Measurements from ENCODE around the gene SLC40A1. TPM values are rescaled to one million over a fixed set of nuclear protein-coding genes. Genes with fewer than 3 reads are reported as not detected.

The SLC40A1 gene
- total RNA-seq, 2 donors from 2014 or later, result 30.9 to 92.7 TPM

DNA sequence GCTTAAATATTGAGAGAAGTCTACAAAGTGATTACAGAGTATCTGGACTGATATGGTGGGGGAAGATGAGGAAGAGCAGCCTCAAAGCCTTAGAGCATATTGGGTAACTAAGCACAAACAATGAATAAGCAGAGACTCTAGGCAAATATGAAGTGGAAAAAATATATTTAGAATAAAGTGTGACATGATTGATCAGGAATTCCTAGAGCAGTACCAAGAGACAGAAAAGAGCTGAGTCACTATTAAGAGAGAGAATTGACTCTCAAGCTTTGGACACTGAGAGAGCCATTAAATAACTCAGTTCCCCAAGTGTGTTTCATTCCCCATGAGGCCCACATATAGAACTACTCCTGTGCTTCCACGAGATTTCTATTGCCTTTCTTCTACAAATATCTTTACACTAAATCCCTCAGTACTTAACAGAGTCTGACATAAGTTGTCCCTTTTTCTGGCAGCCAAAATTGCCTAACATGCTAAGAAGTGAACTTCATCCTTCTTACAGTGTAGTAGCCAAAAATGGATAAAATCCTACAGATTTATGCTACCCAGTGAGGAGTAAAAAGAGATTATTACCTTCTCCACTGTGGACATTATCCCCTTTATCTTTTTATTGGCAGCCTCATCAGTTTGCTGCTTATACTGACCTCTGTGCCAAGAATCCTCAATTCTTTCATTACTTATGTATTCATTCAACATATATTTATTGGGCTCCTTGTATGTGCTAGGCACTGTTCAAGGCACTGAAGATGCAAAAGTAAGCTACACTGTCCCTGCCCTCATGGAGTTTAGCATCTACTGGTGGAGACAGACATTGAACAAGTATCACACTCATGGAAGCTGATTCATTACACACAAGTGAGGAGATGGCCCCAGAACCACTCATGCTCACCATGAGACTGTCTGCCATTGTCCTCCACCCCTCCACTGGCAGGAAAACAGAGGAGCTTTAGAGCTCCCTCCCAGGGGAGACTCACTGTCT lies 45.4 kb downstream of the SLC40A1 start:
- DNase-seq (no peak), ATAC-seq (no peak)
- no peak overlapping the region for H3K4me3 Mint-ChIP-seq
- H3K27ac Mint-ChIP-seq, result no peak overlapping the region
- peaks cover 19% of the 10 kb centered on the region for H3K27me3 Mint-ChIP-seq
- H3K36me3 Mint-ChIP-seq (ENCODE audit: low read depth), result no peaks in the 10 kb centered on the region
- H3K4me1 Mint-ChIP-seq, result no peaks in the 10 kb centered on the region
- no peaks in the 10 kb centered on the region for H3K9me3 ChIP-seq (ENCODE audit: control insufficient read depth, low read length, poor library complexity, severe bottlenecking)

DNA sequence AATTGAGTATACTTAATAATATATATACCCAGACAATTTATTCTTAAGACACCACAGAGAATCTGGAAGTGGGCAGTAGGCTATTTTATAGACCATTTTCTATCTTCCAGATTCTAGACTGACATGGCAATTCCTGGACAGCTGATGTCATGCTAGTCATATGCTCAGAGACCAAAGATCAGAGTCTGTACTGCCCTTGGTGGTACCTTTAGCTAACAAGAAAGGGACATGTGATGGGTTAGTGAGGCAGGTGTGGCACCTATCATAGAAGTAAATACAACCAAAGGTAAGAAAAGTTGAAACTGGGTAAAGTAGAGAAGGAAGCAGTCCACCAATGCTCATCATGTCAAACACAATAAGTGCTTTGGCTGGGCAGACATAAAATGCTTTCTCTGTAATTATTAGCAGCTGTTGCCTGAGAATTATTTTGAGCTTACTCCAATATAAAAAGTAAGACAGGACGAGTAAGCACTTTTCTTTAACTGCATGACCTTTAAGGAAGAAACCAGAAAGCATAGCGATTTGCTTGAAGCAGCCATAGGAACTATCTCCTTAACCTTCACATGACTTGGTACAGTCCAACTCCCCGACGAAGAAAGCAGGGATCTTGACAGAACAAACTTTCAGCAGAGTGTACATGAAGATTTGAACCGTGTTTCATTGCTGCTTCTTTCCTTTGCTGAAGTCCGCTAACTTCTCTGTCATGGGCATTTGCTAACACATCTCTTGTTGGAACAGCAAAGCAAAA lies 47.1 kb downstream of the SLC40A1 start:
- no peak for ATAC-seq
- H3K4me3 Mint-ChIP-seq, result no peak overlapping the region
- no peaks in the 10 kb centered on the region for H3K36me3 Mint-ChIP-seq (ENCODE audit: low read depth)

DNA sequence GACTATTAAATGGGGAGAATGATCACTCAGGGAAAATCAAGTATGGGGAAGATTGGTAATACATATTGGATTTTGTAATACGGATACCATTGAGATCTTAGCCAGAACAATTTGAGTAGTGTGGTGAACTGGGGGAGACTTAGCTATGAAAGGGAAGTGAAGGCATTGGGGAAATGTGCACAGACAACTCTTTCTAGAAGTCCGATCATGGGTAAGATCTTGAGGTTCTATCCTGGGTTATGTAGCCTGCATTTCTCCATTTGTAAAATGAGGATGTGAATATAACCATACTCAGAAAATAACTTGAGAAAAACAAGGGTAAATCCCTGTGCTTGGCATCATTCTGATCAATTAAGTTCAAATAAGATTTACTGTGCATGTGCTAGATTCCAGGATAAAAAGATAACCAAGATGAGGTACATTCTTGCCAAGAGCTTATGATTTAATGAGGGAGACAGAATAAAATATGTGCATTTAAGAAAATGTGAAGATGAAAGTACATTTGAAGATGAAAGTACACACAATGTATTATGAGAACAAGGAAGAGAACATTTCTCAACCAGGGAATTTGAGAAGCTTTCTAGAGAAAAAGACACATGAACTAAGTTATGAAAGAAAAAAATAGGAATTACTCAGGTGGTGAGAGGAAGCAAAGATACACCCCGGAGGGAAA lies 49.5 kb downstream of the SLC40A1 start:
- Mint-ChIP-seq H3K4me3 (no peak overlapping the region), H3K36me3 (ENCODE audit: low read depth) (no peaks in the 10 kb centered on the region), H3K27ac (no peak overlapping the region), H3K4me1 (no peaks in the 10 kb centered on the region), H3K27me3 (peaks cover 7% of the 10 kb centered on the region)
- ATAC-seq (no peak), DNase-seq (no peak)
- no peaks in the 10 kb centered on the region for H3K9me3 ChIP-seq (ENCODE audit: control insufficient read depth, low read length, poor library complexity, severe bottlenecking)

More for the DNA sequence above, 47.1 kb downstream of the SLC40A1 start:
- H3K27me3 Mint-ChIP-seq, result peaks cover 18% of the 10 kb centered on the region
- H3K9me3 ChIP-seq (ENCODE audit: control insufficient read depth, low read length, poor library complexity, severe bottlenecking), result no peaks in the 10 kb centered on the region
- H3K4me1 Mint-ChIP-seq, result no peaks in the 10 kb centered on the region
- no peak for DNase-seq
- H3K27ac Mint-ChIP-seq, result no peak overlapping the region

DNA sequence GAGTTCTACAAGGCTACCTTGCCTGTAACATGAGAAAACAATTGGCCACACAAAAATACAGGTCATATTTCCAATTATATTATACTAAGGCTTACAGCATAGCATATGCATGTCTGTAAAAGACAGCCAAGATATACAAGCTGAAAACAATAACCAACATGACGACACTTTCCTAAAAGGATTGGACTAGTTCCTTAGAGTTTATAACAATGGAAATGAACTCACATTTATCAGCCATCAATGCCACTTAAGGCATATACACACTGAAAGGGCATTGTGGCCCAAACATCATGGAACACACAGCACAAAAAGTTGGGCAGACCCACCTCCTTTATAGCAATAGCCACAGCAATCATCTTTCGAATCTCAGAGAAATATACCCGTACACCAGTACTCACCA lies 52.0 kb downstream of the SLC40A1 start:
- Mint-ChIP-seq H3K27ac (no peak overlapping the region), H3K4me1 (no peaks in the 10 kb centered on the region), H3K36me3 (ENCODE audit: low read depth) (peaks cover 2% of the 10 kb centered on the region), H3K27me3 (peaks cover 7% of the 10 kb centered on the region), H3K4me3 (no peak overlapping the region)
- H3K9me3 ChIP-seq (ENCODE audit: control insufficient read depth, low read length, poor library complexity, severe bottlenecking), result no peaks in the 10 kb centered on the region
- DNase-seq (no peak), ATAC-seq (no peak)

DNA sequence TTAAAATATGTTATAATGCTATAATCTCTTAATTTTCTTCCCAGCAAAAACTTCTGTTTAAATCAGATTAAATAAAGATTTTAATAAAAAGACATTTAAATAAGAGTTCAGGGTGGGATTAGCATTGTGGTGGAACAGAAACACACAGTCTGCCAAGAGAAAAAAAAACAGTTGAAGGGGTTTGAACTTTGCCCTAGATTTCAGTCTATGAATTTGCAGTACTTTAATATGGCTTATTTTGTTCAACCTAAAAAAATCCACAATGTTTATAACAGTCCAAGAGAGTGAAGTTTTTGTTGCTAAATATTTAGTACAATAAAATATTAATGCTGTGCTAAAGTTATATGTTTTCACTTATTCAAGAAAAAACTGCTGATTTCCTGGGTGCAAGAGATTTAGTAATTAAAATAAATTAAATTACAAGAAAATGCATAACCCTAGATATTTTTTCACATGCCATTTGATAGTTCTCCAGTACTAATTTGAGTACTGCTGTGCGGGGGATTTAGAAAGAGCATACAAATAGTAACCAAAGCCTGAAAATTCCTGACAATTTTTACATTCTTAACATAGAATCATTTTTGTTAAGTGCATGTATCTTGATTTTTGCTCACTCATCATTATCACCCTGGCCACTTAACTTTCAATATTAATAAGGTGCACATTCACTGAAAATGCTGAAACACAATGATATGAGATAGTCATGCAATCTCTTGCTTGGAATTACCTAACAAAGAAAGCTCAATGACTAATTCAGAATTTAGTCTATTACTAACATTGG lies 52.6 kb downstream of the SLC40A1 start:
- DNase-seq, result no peak
- Mint-ChIP-seq H3K27ac (no peak overlapping the region), H3K36me3 (ENCODE audit: low read depth) (peaks cover 2% of the 10 kb centered on the region), H3K4me1 (no peaks in the 10 kb centered on the region), H3K27me3 (peaks cover 7% of the 10 kb centered on the region), H3K4me3 (no peak overlapping the region)
- ATAC-seq, result no peak
- no peaks in the 10 kb centered on the region for H3K9me3 ChIP-seq (ENCODE audit: control insufficient read depth, low read length, poor library complexity, severe bottlenecking)

DNA sequence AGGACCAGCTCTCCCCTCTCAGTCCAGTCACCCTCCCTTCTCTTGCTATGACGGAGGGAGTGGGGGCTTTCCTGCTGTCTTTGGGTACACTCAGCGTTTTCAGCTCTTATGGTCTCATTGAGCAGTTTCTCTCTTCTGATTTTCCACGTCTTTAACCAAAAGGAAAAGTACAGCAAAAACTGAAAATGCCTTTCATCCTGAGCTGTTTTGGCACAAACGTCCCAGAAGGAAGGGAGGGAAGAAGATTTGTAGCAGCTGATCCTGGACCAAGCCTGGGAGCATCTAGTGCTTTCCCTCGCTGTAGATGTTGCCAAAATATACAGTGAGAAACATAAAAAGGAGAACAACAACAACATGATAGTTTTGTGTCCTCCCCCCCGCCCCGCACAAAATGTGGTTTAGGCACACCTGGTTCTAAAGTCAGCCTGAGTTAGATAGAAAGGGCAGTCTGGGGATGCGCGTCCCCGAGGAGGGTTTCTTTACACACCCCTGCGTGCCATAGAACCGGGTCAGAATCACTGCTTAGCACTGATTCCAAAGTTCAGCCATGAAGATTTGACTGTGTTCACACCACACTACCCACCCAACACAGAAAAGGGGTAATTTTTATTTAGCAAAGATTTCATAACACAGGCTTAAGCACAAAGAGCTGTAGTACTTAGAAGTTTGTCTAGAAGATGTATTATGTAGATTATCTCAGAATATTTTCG lies 53.4 kb downstream of the SLC40A1 start:
- Mint-ChIP-seq H3K27ac (no peak overlapping the region), H3K36me3 (ENCODE audit: low read depth) (peaks cover 2% of the 10 kb centered on the region), H3K4me3 (no peak overlapping the region), H3K4me1 (no peaks in the 10 kb centered on the region), H3K27me3 (peaks cover 7% of the 10 kb centered on the region)
- ATAC-seq (no peak), DNase-seq (no peak)
- no peaks in the 10 kb centered on the region for H3K9me3 ChIP-seq (ENCODE audit: control insufficient read depth, low read length, poor library complexity, severe bottlenecking)

DNA sequence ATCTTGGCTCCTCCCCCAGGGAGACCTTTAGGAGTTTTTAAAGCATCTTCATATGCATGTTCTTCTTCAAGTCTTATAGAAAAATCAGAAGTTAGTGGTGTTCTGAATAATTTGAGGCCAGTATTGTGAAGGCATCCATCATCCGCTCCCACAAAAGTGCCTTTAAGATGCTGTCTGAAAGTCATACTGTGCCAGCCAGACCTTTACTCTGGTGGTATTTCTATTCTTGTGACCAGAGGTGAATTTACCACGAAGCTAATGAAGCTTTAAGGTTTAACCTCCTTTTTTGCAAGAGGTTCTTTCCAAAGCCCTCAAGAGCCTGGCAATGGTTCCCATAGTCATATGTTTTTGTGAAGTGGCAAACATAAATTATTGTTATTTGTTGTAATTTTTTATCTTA lies 54.3 kb downstream of the SLC40A1 start:
- DNase-seq (no peak), ATAC-seq (no peak)

DNA sequence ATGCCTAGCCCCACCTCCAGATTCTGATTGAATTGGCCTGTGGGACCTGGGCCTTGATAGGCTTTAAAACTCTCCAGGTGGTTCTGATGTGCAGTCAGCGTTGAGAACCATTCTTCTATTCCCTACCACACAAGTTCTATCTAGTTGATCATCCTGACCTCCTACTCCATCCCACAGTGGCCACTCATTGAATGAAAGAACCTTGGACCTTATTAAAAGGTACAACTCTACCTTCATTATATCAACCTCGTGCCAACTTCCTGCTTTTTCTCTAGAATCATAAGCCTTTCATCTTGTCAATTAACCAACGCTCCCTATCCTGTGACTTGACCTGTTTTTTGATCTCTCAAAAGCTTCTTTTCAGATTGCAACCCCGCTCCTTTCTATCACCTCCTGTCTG lies 55.8 kb downstream of the SLC40A1 start:
- H3K27me3 Mint-ChIP-seq, result no peaks in the 10 kb centered on the region
- ATAC-seq, result no peak

More for the DNA sequence above, 54.3 kb downstream of the SLC40A1 start:
- Mint-ChIP-seq H3K27ac (no peak overlapping the region), H3K27me3 (peaks cover 6% of the 10 kb centered on the region), H3K4me3 (no peak overlapping the region), H3K36me3 (ENCODE audit: low read depth) (peaks cover 2% of the 10 kb centered on the region), H3K4me1 (no peaks in the 10 kb centered on the region)
- no peaks in the 10 kb centered on the region for H3K9me3 ChIP-seq (ENCODE audit: control insufficient read depth, low read length, poor library complexity, severe bottlenecking)

DNA sequence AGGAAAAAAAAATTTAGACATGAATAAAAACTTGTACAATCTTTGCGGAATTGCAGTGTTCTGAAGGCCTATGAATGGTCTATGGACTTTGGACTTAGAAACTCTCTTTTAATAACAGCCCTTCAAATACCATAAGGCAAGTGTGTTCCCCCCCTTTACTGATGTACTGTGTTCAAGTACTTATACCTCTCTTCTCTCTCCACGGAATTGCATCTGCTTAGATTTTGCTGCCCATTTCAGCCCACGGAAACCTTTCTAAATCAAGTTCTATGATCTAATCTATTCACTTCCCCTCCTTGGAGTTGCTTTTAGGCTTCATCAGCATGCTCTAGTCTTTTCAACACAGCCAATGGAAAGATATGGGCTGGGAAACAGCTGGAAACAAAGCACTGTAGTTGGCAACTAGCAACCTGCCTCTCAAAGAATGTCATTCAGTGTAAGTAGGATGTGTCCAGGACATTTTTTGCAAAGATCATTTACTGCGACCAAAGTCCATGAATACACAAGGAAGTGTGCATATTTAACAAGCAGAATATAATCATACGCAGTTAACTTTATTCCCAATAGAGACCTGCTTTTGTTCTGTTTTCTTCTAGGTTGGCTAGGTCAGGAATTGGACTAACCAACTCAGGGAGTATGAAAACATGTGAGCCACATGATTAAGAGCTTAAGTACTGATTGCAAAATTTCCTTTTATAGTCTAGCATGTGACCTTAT lies 58.0 kb downstream of the SLC40A1 start:
- Mint-ChIP-seq H3K4me3 (no peak overlapping the region), H3K4me1 (no peaks in the 10 kb centered on the region), H3K27ac (no peak overlapping the region), H3K27me3 (no peaks in the 10 kb centered on the region), H3K36me3 (ENCODE audit: low read depth) (peaks cover 2% of the 10 kb centered on the region)
- H3K9me3 ChIP-seq (ENCODE audit: control insufficient read depth, low read length, poor library complexity, severe bottlenecking), result no peaks in the 10 kb centered on the region
- ATAC-seq (no peak), DNase-seq (no peak)

More for the DNA sequence above, 55.8 kb downstream of the SLC40A1 start:
- no peaks in the 10 kb centered on the region for H3K9me3 ChIP-seq (ENCODE audit: control insufficient read depth, low read length, poor library complexity, severe bottlenecking)
- Mint-ChIP-seq H3K36me3 (ENCODE audit: low read depth) (peaks cover 2% of the 10 kb centered on the region), H3K27ac (no peak overlapping the region), H3K4me1 (no peaks in the 10 kb centered on the region), H3K4me3 (no peak overlapping the region)
- DNase-seq, result no peak

DNA sequence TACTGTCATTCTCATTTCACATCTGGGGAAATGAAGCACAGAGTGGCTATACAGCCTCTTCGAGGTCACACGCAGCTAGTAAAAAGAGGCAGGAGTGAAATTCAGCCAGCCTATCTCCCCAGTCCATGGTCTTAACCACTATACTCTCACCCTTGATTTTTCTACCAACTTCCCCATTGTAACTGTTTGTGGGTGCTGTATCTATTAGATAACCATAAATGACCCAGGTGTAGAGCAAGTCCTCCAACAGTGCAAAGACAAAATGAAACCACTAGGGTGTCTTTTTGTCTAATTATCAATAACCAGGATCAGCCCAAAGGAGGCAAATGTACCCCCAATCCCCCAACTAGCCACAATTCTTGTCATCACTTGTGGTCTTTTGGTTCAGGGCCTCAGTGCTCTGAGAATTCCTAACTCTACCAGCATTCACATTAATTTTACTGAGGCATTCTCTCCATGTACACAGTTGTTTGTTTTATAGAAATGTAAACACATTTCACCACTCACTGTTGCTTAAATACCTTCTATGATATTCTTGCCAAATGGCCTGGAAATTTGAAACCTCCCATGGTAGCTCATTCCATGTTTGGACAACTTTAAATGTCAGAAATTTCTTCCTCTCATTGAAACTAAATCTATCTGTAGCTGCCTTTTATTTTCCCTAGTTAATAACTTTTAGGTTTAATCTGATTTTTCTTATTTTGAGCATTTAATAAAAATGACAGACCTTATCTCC lies 58.7 kb downstream of the SLC40A1 start:
- no peaks in the 10 kb centered on the region for H3K4me1 Mint-ChIP-seq
- ATAC-seq (no peak), DNase-seq (no peak)
- no peak overlapping the region for H3K27ac Mint-ChIP-seq
- no peaks in the 10 kb centered on the region for H3K9me3 ChIP-seq (ENCODE audit: control insufficient read depth, low read length, poor library complexity, severe bottlenecking)
- H3K27me3 Mint-ChIP-seq, result no peaks in the 10 kb centered on the region
- no peak overlapping the region for H3K4me3 Mint-ChIP-seq
- H3K36me3 Mint-ChIP-seq (ENCODE audit: low read depth), result peaks cover 2% of the 10 kb centered on the region

DNA sequence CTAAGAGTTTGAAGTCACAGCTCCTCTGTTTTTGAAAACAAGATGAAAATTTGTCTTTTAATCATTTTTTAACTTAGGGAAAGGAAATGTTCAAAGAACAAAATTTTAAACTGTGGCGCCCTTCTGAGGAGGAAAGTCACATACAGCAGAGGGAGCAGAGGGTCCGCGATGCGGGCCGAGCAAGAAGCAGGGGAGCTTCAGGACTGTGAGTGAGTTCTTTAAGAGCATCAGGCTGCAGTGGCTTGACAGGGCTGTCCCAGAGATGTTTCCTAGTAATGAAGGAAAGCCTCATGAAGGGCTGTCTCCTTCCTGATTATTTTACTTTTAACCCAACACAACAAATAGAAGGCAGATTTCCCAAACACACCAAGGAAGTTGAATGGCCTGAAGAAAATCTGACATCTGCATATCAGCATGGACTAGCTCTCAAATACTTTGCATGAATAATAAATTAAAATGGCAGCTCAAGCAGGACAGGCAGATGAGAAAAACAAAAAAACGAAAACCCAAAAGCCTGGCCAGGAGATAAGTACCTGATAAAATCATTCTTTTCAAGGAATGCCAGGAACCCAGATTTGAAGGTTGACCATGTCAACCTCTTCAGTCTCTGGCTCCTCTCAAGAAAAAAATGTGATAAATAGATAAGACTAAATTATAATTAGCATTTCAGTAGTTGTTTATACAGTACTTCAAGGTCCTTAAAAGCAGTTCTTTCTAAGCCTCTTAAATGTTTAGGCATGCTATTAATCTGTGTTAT lies 60.8 kb downstream of the SLC40A1 start:
- Mint-ChIP-seq H3K36me3 (ENCODE audit: low read depth) (peaks cover under 1% of the 10 kb centered on the region), H3K27me3 (no peaks in the 10 kb centered on the region), H3K4me1 (no peaks in the 10 kb centered on the region), H3K27ac (no peak overlapping the region), H3K4me3 (no peak overlapping the region)
- ATAC-seq (no peak), DNase-seq (no peak)
- no peaks in the 10 kb centered on the region for H3K9me3 ChIP-seq (ENCODE audit: control insufficient read depth, low read length, poor library complexity, severe bottlenecking)
